Measurements from ENCODE around the gene ATXN10.

DNA sequence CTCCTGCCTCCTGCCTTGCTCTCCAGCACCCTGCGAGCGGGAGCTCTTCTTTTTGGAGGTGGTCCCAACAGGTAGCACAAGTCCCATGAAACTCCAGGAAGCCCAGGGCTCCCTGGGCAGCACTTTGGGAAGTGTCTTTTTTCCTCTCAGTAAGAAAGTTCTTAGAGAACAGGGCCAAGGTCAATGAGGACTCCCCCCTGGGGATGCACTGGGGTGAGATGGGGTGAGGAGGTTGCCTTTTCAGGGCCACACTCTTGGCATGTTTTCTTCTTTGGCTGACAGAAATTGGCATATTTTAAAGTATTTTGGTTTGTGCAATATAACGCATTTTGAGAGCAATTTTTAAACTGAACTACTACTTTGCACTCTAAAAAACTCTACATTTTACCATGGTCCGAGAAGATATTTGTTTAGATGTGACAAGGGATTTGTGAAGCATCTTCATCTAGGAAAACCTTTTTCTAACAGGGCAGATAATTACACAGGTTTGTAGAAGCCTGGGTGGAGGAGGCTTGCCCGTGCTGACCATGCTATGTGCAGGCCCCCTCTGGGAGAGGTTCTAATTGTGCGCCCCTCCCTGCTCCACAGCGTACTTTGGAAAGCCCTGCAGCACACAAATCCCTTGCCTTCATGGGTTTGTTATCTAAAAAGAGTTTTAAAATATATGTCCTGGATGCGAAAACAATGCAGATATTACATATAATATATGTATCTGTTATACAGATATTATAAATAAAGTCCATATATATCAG is 165.0 kb downstream of the ATXN10 start:
- TF ChIP-seq FOXK2 (IDR thresholded peaks at IDR 0.05) (no peak), ZNF430 (CRISPR knock-in tag; IDR thresholded peaks at IDR 0.05) (no peak), REXO4 (CRISPR knock-in tag; IDR thresholded peaks at IDR 0.05; ENCODE audit: borderline replicate concordance) (no peak), POLR2AphosphoS5 (IDR thresholded peaks at IDR 0.05; ENCODE audit: low read depth, low read length) (no peak), TFAP4 (IDR thresholded peaks at IDR 0.05; ENCODE audit: borderline replicate concordance, low read depth) (no peak), HIVEP1 (CRISPR knock-in tag; IDR thresholded peaks at IDR 0.05) (no peak), CEBPB (IDR thresholded peaks at IDR 0.05; ENCODE audit: borderline replicate concordance, low read depth, low read length) (no peak), CTCF (CRISPR knock-in tag; IDR thresholded peaks at IDR 0.05) (no peak), GTF2F1 (IDR thresholded peaks at IDR 0.05; ENCODE audit: low read length) (no peak), NR3C1 (CRISPR knock-in tag; IDR thresholded peaks at IDR 0.05) (no peak), NR2F6 (IDR thresholded peaks at IDR 0.05) (no peak), NR2F6 (CRISPR knock-in tag; IDR thresholded peaks at IDR 0.05) (no peak), ZBTB20 (CRISPR knock-in tag; IDR thresholded peaks at IDR 0.05; ENCODE audit: borderline replicate concordance, low read depth) (no peak), RBM39 (IDR thresholded peaks at IDR 0.05; ENCODE audit: low read depth, low read length, poor library complexity, severe bottlenecking) (no peak)

Measured in HepG2 (cell line).